Measurements from ENCODE around the gene RPP14.

DNA sequence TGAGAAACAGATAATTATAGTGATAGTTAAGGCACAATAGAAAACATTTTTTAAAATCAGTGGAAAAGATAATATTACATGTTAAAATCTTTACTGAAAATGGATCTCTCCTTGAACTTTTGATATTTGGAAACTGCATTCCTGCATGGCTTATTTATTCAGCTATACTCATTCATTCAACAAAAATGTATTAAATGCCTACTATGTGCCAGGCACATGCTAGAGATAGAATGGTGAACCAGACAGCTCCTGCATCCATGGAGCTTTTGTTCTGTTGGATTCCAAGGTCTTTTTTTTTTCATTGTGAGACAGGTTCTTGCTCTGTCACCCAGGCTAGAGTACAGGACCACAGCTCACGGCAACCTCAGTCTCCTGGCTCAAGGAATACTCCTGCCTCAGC, 31.1 kb downstream of the RPP14 start:
- no peak for TF ChIP-seq POLR2A (IDR thresholded peaks at IDR 0.05)
- no peak for TF ChIP-seq CTCF (IDR thresholded peaks at IDR 0.05)
